SKM-1 treated with dmso at 0.1 percent for 144 hours (cell line): ENCODE measurements around the gene BMPER.

Source experiments
- DNase-seq: peaks from one replicate; lab custom pipeline; 2025; ENCODE audit not compliant: unreplicated experiment; lab: John Stamatoyannopoulos, UW

BMPER gene

GRCh38 chr7:33905389-33906032 is at the start of gene BMPER:
Gene BMPER, plus strand, starts transcription at chr7:33905539. Its CDS starts 75 bp downstream, at chr7:33905614.
- DNase-seq, result no peak

- DNase-seq, result no peak
These were observed 43.4 kb upstream of the BMPER start for GRCh38 chr7:33861947-33862346.

- DNase-seq, result no peak
These were observed 42.2 kb upstream of the BMPER start for GRCh38 chr7:33862946-33863814.

DNA sequence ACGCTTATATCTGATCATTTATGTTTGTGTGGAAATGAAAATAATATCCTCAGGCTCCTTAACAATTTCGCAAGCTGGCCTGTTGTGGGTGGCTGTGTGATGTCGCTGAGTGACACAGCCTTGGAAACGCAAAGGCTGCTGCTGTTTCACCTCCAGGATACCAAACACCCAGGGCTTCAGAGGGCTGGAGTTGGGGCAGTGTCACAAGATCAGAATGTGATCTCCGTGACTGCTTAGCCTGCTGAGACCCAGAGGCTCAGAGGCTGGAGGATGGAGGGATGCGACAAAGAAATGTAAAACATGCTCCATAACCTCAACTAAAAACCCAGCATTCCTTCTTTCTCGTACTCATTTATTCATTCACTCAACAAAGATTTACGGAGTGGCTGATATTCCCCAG is 37.2 kb upstream of the BMPER start:
- DNase-seq, result no peak

DNA sequence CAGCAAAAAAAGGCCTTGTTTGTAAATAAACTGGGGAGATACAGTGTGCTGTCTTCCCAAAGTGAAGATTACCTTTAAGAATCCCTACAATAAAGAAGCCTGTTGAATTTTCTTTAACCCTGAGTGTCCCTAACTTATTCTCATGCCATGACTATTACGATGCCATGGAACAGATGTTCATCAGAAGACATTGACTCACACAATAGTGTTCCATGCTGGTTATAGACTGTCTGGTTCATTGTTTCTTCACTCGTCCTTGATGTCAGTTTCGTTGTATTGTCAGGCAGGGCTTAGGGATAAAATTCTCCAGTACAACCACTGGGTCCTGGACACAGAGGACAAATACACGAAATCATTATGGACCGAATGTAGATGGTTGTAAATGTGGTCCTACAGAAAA is 36.2 kb upstream of the BMPER start:
- no peak for DNase-seq

DNA sequence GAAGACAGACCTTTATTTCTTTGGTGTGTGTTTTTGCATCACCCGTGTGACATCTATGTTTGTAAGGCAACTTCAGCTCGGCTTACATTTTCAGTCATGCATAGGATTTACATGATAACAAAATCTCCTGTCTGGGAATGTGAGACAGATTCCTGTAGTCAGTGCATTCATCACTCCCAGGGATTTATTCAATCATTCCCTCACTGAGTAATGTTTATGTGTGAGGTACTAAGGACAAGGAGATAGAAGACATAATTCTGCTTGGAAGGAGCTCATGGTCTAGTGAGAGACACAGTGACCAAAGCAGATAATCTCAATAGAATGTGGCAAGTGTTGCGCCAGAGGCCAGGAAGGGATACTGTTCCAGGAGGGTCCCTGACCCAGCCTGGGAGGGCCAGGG is 35.2 kb upstream of the BMPER start:
- no peak for DNase-seq

GRCh38 chr7:33872870-33873269 is 32.5 kb upstream of the BMPER start:
- no peak for DNase-seq

DNA sequence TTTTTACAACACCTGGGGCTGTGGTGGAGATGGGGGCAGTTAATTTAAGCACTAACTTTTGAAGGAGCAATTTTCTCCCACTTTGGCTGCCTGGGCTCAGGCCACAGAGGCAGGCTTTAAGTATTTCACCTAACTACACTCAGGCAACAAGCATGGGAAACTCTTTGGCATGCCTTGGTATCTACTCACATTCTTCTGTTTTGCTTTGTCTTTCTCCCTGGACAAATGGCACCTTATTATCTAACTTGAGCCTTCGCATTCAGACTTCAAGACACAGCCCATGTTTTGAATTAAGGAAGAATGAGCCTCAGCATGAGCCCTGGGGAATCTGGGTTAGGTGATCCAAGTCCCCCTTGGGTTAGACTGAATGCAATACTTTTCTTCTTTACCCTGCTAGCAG is 31.8 kb upstream of the BMPER start:
- no peak for DNase-seq

- no peak for DNase-seq
These were observed 31.2 kb upstream of the BMPER start for GRCh38 chr7:33873981-33874750.

GRCh38 chr7:33874943-33875342 is 30.4 kb upstream of the BMPER start:
- DNase-seq, result no peak

- DNase-seq, result no peak
These were observed 28.6 kb upstream of the BMPER start for GRCh38 chr7:33876596-33877274.

- DNase-seq, result no peak
These were observed 24.6 kb upstream of the BMPER start for GRCh38 chr7:33880787-33881186.

- no peak for DNase-seq
These were observed 24.0 kb upstream of the BMPER start for GRCh38 chr7:33881316-33881715.

GRCh38 chr7:33882040-33882837 is 23.1 kb upstream of the BMPER start:
- DNase-seq, result no peak

DNA sequence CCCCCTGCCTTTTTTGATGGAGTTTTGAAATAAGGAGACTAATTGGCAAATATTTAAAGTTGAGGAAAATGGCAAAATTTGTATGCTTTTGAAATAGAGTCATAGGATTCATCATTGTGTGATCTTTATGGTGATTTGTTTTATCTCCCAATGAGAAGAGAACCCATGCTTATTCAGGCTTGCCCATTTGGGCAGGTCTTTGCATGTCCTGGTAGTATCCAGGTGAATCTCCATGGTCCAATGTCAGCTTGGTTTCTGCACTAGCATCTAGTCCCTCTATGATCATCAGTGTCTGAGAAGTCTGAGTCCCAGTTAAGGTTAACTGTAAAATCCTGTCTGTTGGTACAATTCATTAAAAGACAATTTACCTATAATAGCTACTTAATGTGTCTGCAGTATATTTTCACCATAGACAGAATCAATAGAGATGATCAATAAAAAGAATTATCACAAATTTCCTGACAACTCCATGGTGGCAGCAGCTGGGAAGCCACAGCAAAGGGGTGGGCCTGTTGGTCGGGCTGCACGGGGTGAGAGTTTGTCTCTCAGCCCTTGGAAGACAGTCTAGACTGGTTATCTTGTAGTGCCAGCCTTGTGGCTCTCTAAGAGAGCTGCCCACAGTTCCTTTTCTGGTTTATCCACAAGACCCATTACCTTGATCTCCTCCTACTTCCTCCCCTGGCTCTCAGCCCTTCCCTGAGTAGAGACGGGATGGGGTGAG is 22.2 kb upstream of the BMPER start:
- DNase-seq, result no peak

DNA sequence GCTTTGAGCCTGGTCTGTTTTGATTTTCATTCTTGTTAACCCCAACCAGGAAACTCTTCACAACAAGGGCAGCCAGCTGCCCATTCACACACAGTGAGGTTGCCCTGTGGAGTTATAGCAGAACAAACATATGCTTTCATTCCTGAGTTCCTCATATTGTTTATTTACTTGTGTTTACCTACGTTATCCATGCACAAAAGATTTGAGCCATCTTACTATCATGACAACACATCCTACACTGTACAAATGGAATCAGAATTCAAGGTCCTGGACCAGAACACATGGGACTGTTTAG is 21.7 kb upstream of the BMPER start:
- DNase-seq, result no peak

DNA sequence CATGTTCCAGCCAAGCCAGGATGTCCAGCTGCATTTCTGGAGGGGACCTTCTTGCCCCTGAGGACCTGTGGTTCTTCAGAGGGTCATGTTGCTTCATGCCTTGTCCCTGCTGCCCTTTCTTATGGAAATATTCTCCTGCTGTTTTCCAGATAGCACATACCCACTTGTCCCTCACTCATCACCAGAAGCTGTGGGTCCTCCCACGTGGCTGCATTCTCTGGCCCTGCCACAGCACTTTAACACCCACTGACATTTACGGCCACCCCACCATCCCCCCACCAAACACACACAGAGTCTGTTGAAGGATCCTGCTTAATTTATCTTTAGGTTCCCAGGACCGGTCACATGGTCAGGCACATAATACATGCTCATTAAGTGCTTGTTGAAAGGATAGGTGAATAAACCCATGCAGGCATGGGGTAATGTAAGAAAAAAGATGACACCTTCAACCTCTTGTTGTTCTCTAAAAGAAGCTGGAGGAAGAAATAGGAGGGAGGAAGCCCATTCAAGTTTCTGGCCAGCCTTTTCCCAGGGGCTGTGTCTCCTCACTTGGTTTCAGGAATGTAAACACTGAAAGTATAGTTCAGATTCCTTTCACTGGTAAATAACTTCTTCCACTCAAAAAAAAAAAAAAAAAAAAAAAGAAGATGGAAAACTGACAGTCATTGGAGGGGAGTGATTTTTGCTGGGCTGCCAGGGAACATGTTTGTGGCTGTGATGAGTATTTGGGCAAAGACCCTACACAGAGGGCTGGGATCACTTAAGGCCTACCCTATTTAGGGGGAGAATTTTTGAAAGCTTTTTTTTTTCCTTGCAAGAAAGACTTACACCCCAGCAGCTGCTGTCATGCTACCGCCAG is 19.8 kb upstream of the BMPER start:
- no peak for DNase-seq

- DNase-seq, result no peak
These were observed 19.2 kb upstream of the BMPER start for GRCh38 chr7:33886149-33886623.
